Measurements from ENCODE around the gene C8G. TPM values are rescaled to one million over a fixed set of nuclear protein-coding genes. Genes with fewer than 3 reads are reported as not detected.

The C8G gene
- total RNA-seq, 1 experiment from 2014 or later: 0.53 TPM

Other genes starting within 250 kb of the C8G start
- 42.0 and 45.6 TPM in 2 replicates for gene DIPK1B, start 232.7 kb upstream of the C8G start, total RNA-seq (2014; rRNA removed; shearing (Covaris generic))
- not detected in 2 replicates for gene LCN10, start 202.3 kb upstream of the C8G start, total RNA-seq (2014; rRNA removed; shearing (Covaris generic))
- not detected in 2 replicates for gene LCN6, start 196.7 kb upstream of the C8G start, total RNA-seq (2014; rRNA removed; shearing (Covaris generic))
- not detected in 2 replicates for gene LCN8, start 187.0 kb upstream of the C8G start, total RNA-seq (2014; rRNA removed; shearing (Covaris generic))
- gene LCN15, start 180.7 kb upstream of the C8G start, total RNA-seq (2014; rRNA removed; shearing (Covaris generic)): 0.05 and 0.21 TPM in 2 replicates
- 47.1 and 50.8 TPM in 2 replicates for gene TMEM141, start 153.9 kb upstream of the C8G start, total RNA-seq (2014; rRNA removed; shearing (Covaris generic))
- gene CCDC183, start 148.9 kb upstream of the C8G start, total RNA-seq (2014; rRNA removed; shearing (Covaris generic)): 0.08 and 0.42 TPM in 2 replicates
- 57.4 and 62.6 TPM in 2 replicates for gene RABL6, start 137.3 kb upstream of the C8G start, total RNA-seq (2014; rRNA removed; shearing (Covaris generic))
- 1.2 and 1.4 TPM in 2 replicates for gene AJM1, start 102.8 kb upstream of the C8G start, total RNA-seq (2014; rRNA removed; shearing (Covaris generic))
- gene PHPT1, start 95.8 kb upstream of the C8G start, total RNA-seq (2014; rRNA removed; shearing (Covaris generic)): 101 TPM in 2 replicates
- gene MAMDC4, start 92.9 kb upstream of the C8G start, total RNA-seq (2014; rRNA removed; shearing (Covaris generic)): 0.80 and 1.3 TPM in 2 replicates
- 356 and 392 TPM in 2 replicates for gene EDF1, start 78.9 kb upstream of the C8G start, total RNA-seq (2014; rRNA removed; shearing (Covaris generic))
- gene TRAF2, start 58.7 kb upstream of the C8G start, total RNA-seq (2014; rRNA removed; shearing (Covaris generic)): 13.5 and 16.4 TPM in 2 replicates
- gene FBXW5, start 505 bp upstream of the C8G start, total RNA-seq (2014; rRNA removed; shearing (Covaris generic)): 141 and 174 TPM in 2 replicates
- not detected in 2 replicates for gene LCN12, start 7.0 kb downstream of the C8G start, total RNA-seq (2014; rRNA removed; shearing (Covaris generic))
- gene PTGDS, start 32.3 kb downstream of the C8G start, total RNA-seq (2014; rRNA removed; shearing (Covaris generic)): not detected in 2 replicates
- gene LCNL1, start 37.8 kb downstream of the C8G start, total RNA-seq (2014; rRNA removed; shearing (Covaris generic)): not detected in 2 replicates
- gene PAXX, start 47.2 kb downstream of the C8G start, total RNA-seq (2014; rRNA removed; shearing (Covaris generic)): 31.7 and 46.0 TPM in 2 replicates
- gene CLIC3, start 51.3 kb downstream of the C8G start, total RNA-seq (2014; rRNA removed; shearing (Covaris generic)): not detected in 2 replicates
- gene ABCA2, start 83.0 kb downstream of the C8G start, total RNA-seq (2014; rRNA removed; shearing (Covaris generic)): 8.6 and 9.5 TPM in 2 replicates
- not detected in 2 replicates for gene FUT7, start 86.8 kb downstream of the C8G start, total RNA-seq (2014; rRNA removed; shearing (Covaris generic))
- 2.2 and 3.5 TPM in 2 replicates for gene NPDC1, start 100.9 kb downstream of the C8G start, total RNA-seq (2014; rRNA removed; shearing (Covaris generic))
- not detected in 2 replicates for gene ENTPD2, start 108.8 kb downstream of the C8G start, total RNA-seq (2014; rRNA removed; shearing (Covaris generic))
- 8.1 and 8.7 TPM in 2 replicates for gene SAPCD2, start 125.3 kb downstream of the C8G start, total RNA-seq (2014; rRNA removed; shearing (Covaris generic))
- 22.5 and 23.4 TPM in 2 replicates for gene UAP1L1, start 132.3 kb downstream of the C8G start, total RNA-seq (2014; rRNA removed; shearing (Covaris generic))
- gene MAN1B1, start 141.7 kb downstream of the C8G start, total RNA-seq (2014; rRNA removed; shearing (Covaris generic)): 84.8 and 85.2 TPM in 2 replicates
- gene DPP7, start 169.5 kb downstream of the C8G start, total RNA-seq (2014; rRNA removed; shearing (Covaris generic)): 171 and 178 TPM in 2 replicates
- 0.05 TPM in 1 of 2 replicates, not detected in the other for gene GRIN1, start 193.9 kb downstream of the C8G start, total RNA-seq (2014; rRNA removed; shearing (Covaris generic))
- gene LRRC26, start 224.8 kb downstream of the C8G start, total RNA-seq (2014; rRNA removed; shearing (Covaris generic)): 0.40 TPM in 1 of 2 replicates, not detected in the other
- gene TMEM210, start 226.8 kb downstream of the C8G start, total RNA-seq (2014; rRNA removed; shearing (Covaris generic)): not detected in 2 replicates
- 9.0 and 12.0 TPM in 2 replicates for gene ANAPC2, start 243.3 kb downstream of the C8G start, total RNA-seq (2014; rRNA removed; shearing (Covaris generic))
- 59.2 and 60.9 TPM in 2 replicates for gene SSNA1, start 243.4 kb downstream of the C8G start, total RNA-seq (2014; rRNA removed; shearing (Covaris generic))

Measured in SK-MEL-5 (cell line).